Activated CD8-positive, alpha-beta memory T cell treated with anti-CD3 and anti-CD28 coated beads, Interleukin-2, amount 10 ng/mL, durations not matched to agents 7 days and 5 days (primary cell): Measurements from ENCODE around the gene FRMD3. TPM values are rescaled to one million over a fixed set of nuclear protein-coding genes. Genes with fewer than 3 reads are reported as not detected.

Experiments
- ATAC-seq: fragments of 150-1000 bp; cut with Tn5 transposase; one replicate; pipeline ENCODE4 v1.10.0; 2021; ENCODE audit warnings: moderate library complexity
- CTCF ChIA-PET: fragments of 350-600 bp; sonication (Branson Sonifier 250); formaldehyde crosslinking; loops from one replicate; lab custom pipeline; 2021; ENCODE audit warnings: antibody characterized with exemption; lab: Charles Lee
- DNase-seq: peaks from one replicate; pipeline ENCODE4 v3.0.0-alpha.2; 2020
- H3K27ac Mint-ChIP-seq: one replicate; pipeline ENCODE4 v1.8.0; 2021; ENCODE audit warnings: mild to moderate bottlenecking, mixed read lengths
- H3K27me3 Mint-ChIP-seq: one replicate; pipeline ENCODE4 v1.8.0; 2021; ENCODE audit warnings: mixed read lengths
- H3K36me3 Mint-ChIP-seq: one replicate; pipeline ENCODE4 v1.8.0; 2021; ENCODE audit warnings: mild to moderate bottlenecking, mixed read lengths
- H3K4me1 Mint-ChIP-seq: one replicate; pipeline ENCODE4 v1.8.0; 2021; ENCODE audit warnings: mixed read lengths
- H3K4me3 Mint-ChIP-seq: one replicate; pipeline ENCODE4 v1.8.0; 2021; ENCODE audit warnings: mild to moderate bottlenecking, moderate library complexity, mixed read lengths
- H3K9me3 Mint-ChIP-seq: one replicate; pipeline ENCODE4 v1.8.0; 2022; ENCODE audit warnings: low read depth, mixed read lengths
- total RNA-seq, 2 experiments: library from RNA; stranded (reverse); gene quantifications; one replicate each; pipeline ENCODE4 v1.2.3, GENCODE V29; 2021

Gene FRMD3
- total RNA-seq, 2 experiments from 2014 or later = 0.33 to 0.82 TPM

- Mint-ChIP-seq H3K36me3 (peaks cover 3% of the 10 kb centered on the region), H3K27me3 (peaks cover 4% of the 10 kb centered on the region), H3K4me3 (no peak overlapping the region), H3K27ac (no peak overlapping the region), H3K9me3 (peaks cover 7% of the 10 kb centered on the region), H3K4me1 (peaks cover 11% of the 10 kb centered on the region)
- DNase-seq (no peak), ATAC-seq (no peak)
- CTCF ChIA-PET = no interaction called here
These were observed 61.1 kb downstream of the FRMD3 start for GRCh38 chr9:83477120-83477519.

- no peak for DNase-seq
- H3K4me3 Mint-ChIP-seq = no peak overlapping the region
- H3K36me3 Mint-ChIP-seq = peaks cover 3% of the 10 kb centered on the region
- peaks cover 7% of the 10 kb centered on the region for H3K9me3 Mint-ChIP-seq
- no peak for ATAC-seq
- peaks cover 11% of the 10 kb centered on the region for H3K4me1 Mint-ChIP-seq
- CTCF ChIA-PET = no interaction called here
- no peak overlapping the region for H3K27ac Mint-ChIP-seq
- peaks cover 4% of the 10 kb centered on the region for H3K27me3 Mint-ChIP-seq
These were observed 61.7 kb downstream of the FRMD3 start for GRCh38 chr9:83476513-83476912.

GRCh38 chr9:83475741-83476140 lies 62.5 kb downstream of the FRMD3 start:
- no peak overlapping the region for H3K4me3 Mint-ChIP-seq
- H3K27ac Mint-ChIP-seq = no peak overlapping the region
- CTCF ChIA-PET = no interaction called here
- H3K9me3 Mint-ChIP-seq = peaks cover 7% of the 10 kb centered on the region
- no peak for DNase-seq
- peaks cover 9% of the 10 kb centered on the region for H3K27me3 Mint-ChIP-seq
- ATAC-seq = no peak
- peaks cover 11% of the 10 kb centered on the region for H3K4me1 Mint-ChIP-seq
- peaks cover 3% of the 10 kb centered on the region for H3K36me3 Mint-ChIP-seq

GRCh38 chr9:83474631-83475030 lies 63.6 kb downstream of the FRMD3 start:
- no peak overlapping the region for H3K27ac Mint-ChIP-seq
- CTCF ChIA-PET = no interaction called here
- no peak overlapping the region for H3K4me3 Mint-ChIP-seq
- H3K27me3 Mint-ChIP-seq = peaks cover 12% of the 10 kb centered on the region
- peaks cover 3% of the 10 kb centered on the region for H3K36me3 Mint-ChIP-seq
- DNase-seq (no peak), ATAC-seq (no peak)
- peaks cover 6% of the 10 kb centered on the region for H3K9me3 Mint-ChIP-seq
- H3K4me1 Mint-ChIP-seq = peaks cover 11% of the 10 kb centered on the region

GRCh38 chr9:83473488-83473971 lies 64.7 kb downstream of the FRMD3 start:
- Mint-ChIP-seq H3K4me3 (peak overlapping the region; percentile 63), H3K27me3 (peaks cover 12% of the 10 kb centered on the region), H3K9me3 (no peaks in the 10 kb centered on the region), H3K4me1 (peaks cover 11% of the 10 kb centered on the region), H3K36me3 (no peaks in the 10 kb centered on the region), H3K27ac (peak overlapping the region; percentile 17)
- CTCF ChIA-PET = no interaction called here
- ATAC-seq (no peak), DNase-seq (no peak)

- no peak overlapping the region for H3K27ac Mint-ChIP-seq
- peaks cover 12% of the 10 kb centered on the region for H3K27me3 Mint-ChIP-seq
- H3K4me3 Mint-ChIP-seq = peak overlapping the region; percentile 63
- H3K4me1 Mint-ChIP-seq = peaks cover 11% of the 10 kb centered on the region
- DNase-seq (no peak), ATAC-seq (no peak)
- CTCF ChIA-PET = no interaction called here
- H3K9me3 Mint-ChIP-seq = no peaks in the 10 kb centered on the region
- H3K36me3 Mint-ChIP-seq = no peaks in the 10 kb centered on the region
These were observed 65.4 kb downstream of the FRMD3 start for GRCh38 chr9:83472764-83473163.

- no peak overlapping the region for H3K27ac Mint-ChIP-seq
- H3K27me3 Mint-ChIP-seq = peaks cover 12% of the 10 kb centered on the region
- no peak overlapping the region for H3K4me3 Mint-ChIP-seq
- no peaks in the 10 kb centered on the region for H3K36me3 Mint-ChIP-seq
- no peaks in the 10 kb centered on the region for H3K9me3 Mint-ChIP-seq
- H3K4me1 Mint-ChIP-seq = peaks cover 11% of the 10 kb centered on the region
- CTCF ChIA-PET = no interaction called here
- ATAC-seq (no peak), DNase-seq (no peak)
These were observed 66.0 kb downstream of the FRMD3 start for GRCh38 chr9:83472221-83472665.

- no peak for ATAC-seq
- no peak overlapping the region for H3K27ac Mint-ChIP-seq
- H3K27me3 Mint-ChIP-seq = peaks cover 12% of the 10 kb centered on the region
- no peak overlapping the region for H3K4me3 Mint-ChIP-seq
- no peak for DNase-seq
- CTCF ChIA-PET = interaction anchor here (1.3 kb wide), 1 partner anchor 136 kb away, joined by 5 read pairs; no protein-coding TSS in a partner anchor
- peaks cover 11% of the 10 kb centered on the region for H3K4me1 Mint-ChIP-seq
- no peaks in the 10 kb centered on the region for H3K9me3 Mint-ChIP-seq
- H3K36me3 Mint-ChIP-seq = no peaks in the 10 kb centered on the region
These were observed 67.0 kb downstream of the FRMD3 start for GRCh38 chr9:83471241-83471640.

GRCh38 chr9:83469722-83470121 lies 68.5 kb downstream of the FRMD3 start:
- H3K9me3 Mint-ChIP-seq = no peaks in the 10 kb centered on the region
- peaks cover 12% of the 10 kb centered on the region for H3K27me3 Mint-ChIP-seq
- no peak overlapping the region for H3K27ac Mint-ChIP-seq
- ATAC-seq (no peak), DNase-seq (no peak)
- H3K4me1 Mint-ChIP-seq = peaks cover 11% of the 10 kb centered on the region
- CTCF ChIA-PET = no interaction called here
- no peaks in the 10 kb centered on the region for H3K36me3 Mint-ChIP-seq
- H3K4me3 Mint-ChIP-seq = no peak overlapping the region

GRCh38 chr9:83468821-83469220 lies 69.4 kb downstream of the FRMD3 start:
- Mint-ChIP-seq H3K4me1 (peaks cover 11% of the 10 kb centered on the region), H3K27ac (no peak overlapping the region), H3K9me3 (no peaks in the 10 kb centered on the region), H3K27me3 (peaks cover 12% of the 10 kb centered on the region), H3K4me3 (no peak overlapping the region), H3K36me3 (no peaks in the 10 kb centered on the region)
- ATAC-seq = no peak
- CTCF ChIA-PET = no interaction called here
- no peak for DNase-seq

- no peak overlapping the region for H3K4me3 Mint-ChIP-seq
- no peaks in the 10 kb centered on the region for H3K4me1 Mint-ChIP-seq
- H3K9me3 Mint-ChIP-seq = no peaks in the 10 kb centered on the region
- H3K27me3 Mint-ChIP-seq = peaks cover 8% of the 10 kb centered on the region
- no peak overlapping the region for H3K27ac Mint-ChIP-seq
- no peaks in the 10 kb centered on the region for H3K36me3 Mint-ChIP-seq
- CTCF ChIA-PET = no interaction called here
- DNase-seq (no peak), ATAC-seq (no peak)
These were observed 71.3 kb downstream of the FRMD3 start for GRCh38 chr9:83466877-83467276.

GRCh38 chr9:83466351-83466750 lies 71.8 kb downstream of the FRMD3 start:
- Mint-ChIP-seq H3K4me1 (no peaks in the 10 kb centered on the region), H3K27me3 (peaks cover 7% of the 10 kb centered on the region), H3K4me3 (no peak overlapping the region), H3K9me3 (no peaks in the 10 kb centered on the region), H3K27ac (no peak overlapping the region), H3K36me3 (no peaks in the 10 kb centered on the region)
- CTCF ChIA-PET = no interaction called here
- ATAC-seq (no peak), DNase-seq (no peak)

GRCh38 chr9:83459830-83460229 lies 78.4 kb downstream of the FRMD3 start:
- H3K4me3 Mint-ChIP-seq = no peak overlapping the region
- H3K36me3 Mint-ChIP-seq = no peaks in the 10 kb centered on the region
- DNase-seq = no peak
- no peak for ATAC-seq
- H3K9me3 Mint-ChIP-seq = no peaks in the 10 kb centered on the region
- no peak overlapping the region for H3K27ac Mint-ChIP-seq
- H3K4me1 Mint-ChIP-seq = no peaks in the 10 kb centered on the region
- no peaks in the 10 kb centered on the region for H3K27me3 Mint-ChIP-seq
- CTCF ChIA-PET = no interaction called here

GRCh38 chr9:83458530-83458929 lies 79.7 kb downstream of the FRMD3 start:
- H3K27me3 Mint-ChIP-seq = no peaks in the 10 kb centered on the region
- H3K4me1 Mint-ChIP-seq = no peaks in the 10 kb centered on the region
- H3K27ac Mint-ChIP-seq = no peak overlapping the region
- no peak overlapping the region for H3K4me3 Mint-ChIP-seq
- CTCF ChIA-PET = no interaction called here
- no peaks in the 10 kb centered on the region for H3K9me3 Mint-ChIP-seq
- DNase-seq (no peak), ATAC-seq (no peak)
- H3K36me3 Mint-ChIP-seq = no peaks in the 10 kb centered on the region

- H3K4me1 Mint-ChIP-seq = no peaks in the 10 kb centered on the region
- H3K9me3 Mint-ChIP-seq = no peaks in the 10 kb centered on the region
- ATAC-seq = no peak
- no peaks in the 10 kb centered on the region for H3K27me3 Mint-ChIP-seq
- CTCF ChIA-PET = no interaction called here
- H3K27ac Mint-ChIP-seq = no peak overlapping the region
- H3K36me3 Mint-ChIP-seq = no peaks in the 10 kb centered on the region
- DNase-seq = no peak
- H3K4me3 Mint-ChIP-seq = no peak overlapping the region
These were observed 81.2 kb downstream of the FRMD3 start for GRCh38 chr9:83457005-83457404.
